ENCODE measurements around the gene CLEC4C.

Gene CLEC4C

GRCh38 chr12:7716381-7716780, 30.8 kb downstream of the CLEC4C start:
- H3K9me3 ChIP-seq (ENCODE audit: control insufficient read depth, insufficient read depth, low read length): no peaks in the 10 kb centered on the region
- H3K36me3 ChIP-seq (ENCODE audit: control insufficient read depth, insufficient read depth, low read length): no peaks in the 10 kb centered on the region
- no peak overlapping the region for H3K9ac ChIP-seq (ENCODE audit: low read depth, low read length)
- H3K4me3 ChIP-seq (ENCODE audit: low read depth, low read length): no peak overlapping the region
- H3K4me1 ChIP-seq (ENCODE audit: control insufficient read depth, insufficient read depth, low read length): peaks cover under 1% of the 10 kb centered on the region
- no peaks in the 10 kb centered on the region for H3K27me3 ChIP-seq (ENCODE audit: control insufficient read depth, insufficient read depth, low read length)

- Histone ChIP-seq H3K4me3 (ENCODE audit: low read depth, low read length) (no peak overlapping the region), H3K9me3 (ENCODE audit: control insufficient read depth, insufficient read depth, low read length) (no peaks in the 10 kb centered on the region), H3K36me3 (ENCODE audit: control insufficient read depth, insufficient read depth, low read length) (no peaks in the 10 kb centered on the region), H3K9ac (ENCODE audit: low read depth, low read length) (no peak overlapping the region), H3K27me3 (ENCODE audit: control insufficient read depth, insufficient read depth, low read length) (no peaks in the 10 kb centered on the region), H3K4me1 (ENCODE audit: control insufficient read depth, insufficient read depth, low read length) (peaks cover 13% of the 10 kb centered on the region)
Measured at GRCh38 chr12:7712841-7713442, 34.2 kb downstream of the CLEC4C start.

DNA sequence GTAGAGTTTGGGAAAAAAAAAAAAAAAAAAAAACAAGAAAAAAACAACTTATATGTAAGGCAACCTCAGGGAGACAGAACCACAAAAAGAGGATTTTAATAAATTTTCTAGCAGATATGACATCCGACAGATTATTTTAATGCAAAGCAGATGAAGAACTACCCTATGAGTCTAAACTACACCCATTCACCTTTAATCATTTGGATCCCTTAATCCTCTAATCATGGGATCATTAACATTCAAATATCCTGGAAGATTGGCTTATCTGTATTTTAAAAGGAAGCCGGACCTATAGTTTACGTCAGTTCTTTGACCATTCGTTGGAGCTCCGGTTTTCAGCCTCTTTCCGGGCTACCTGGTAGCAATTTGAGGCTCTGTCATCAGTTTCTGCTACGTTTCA, 36.0 kb downstream of the CLEC4C start, which contains the start of gene DPPA3:
DPPA3 (plus strand) TSS at position 301 of the 400 bp plus-strand sequence. CDS start 138 bp downstream, outside the sequence.
- Histone ChIP-seq H3K4me3 (ENCODE audit: low read depth, low read length) (no peak within 1 kb of the TSS), H3K27me3 (ENCODE audit: control insufficient read depth, insufficient read depth, low read length) (no peaks in the 10 kb centered on the region), H3K36me3 (ENCODE audit: control insufficient read depth, insufficient read depth, low read length) (no peaks in the 10 kb centered on the region), H3K9me3 (ENCODE audit: control insufficient read depth, insufficient read depth, low read length) (no peaks in the 10 kb centered on the region), H3K4me1 (ENCODE audit: control insufficient read depth, insufficient read depth, low read length) (peaks cover 13% of the 10 kb centered on the region), H3K9ac (ENCODE audit: low read depth, low read length) (no peak within 1 kb of the TSS)

- H3K9ac ChIP-seq (ENCODE audit: low read depth, low read length): no peak overlapping the region
- H3K36me3 ChIP-seq (ENCODE audit: control insufficient read depth, insufficient read depth, low read length): no peaks in the 10 kb centered on the region
- H3K27me3 ChIP-seq (ENCODE audit: control insufficient read depth, insufficient read depth, low read length): no peaks in the 10 kb centered on the region
- H3K9me3 ChIP-seq (ENCODE audit: control insufficient read depth, insufficient read depth, low read length): no peaks in the 10 kb centered on the region
- peaks cover 13% of the 10 kb centered on the region for H3K4me1 ChIP-seq (ENCODE audit: control insufficient read depth, insufficient read depth, low read length)
- H3K4me3 ChIP-seq (ENCODE audit: low read depth, low read length): no peak overlapping the region
Measured at GRCh38 chr12:7709969-7710675, 37.1 kb downstream of the CLEC4C start.

- Histone ChIP-seq H3K27me3 (ENCODE audit: control insufficient read depth, insufficient read depth, low read length) (no peaks in the 10 kb centered on the region), H3K9me3 (ENCODE audit: control insufficient read depth, insufficient read depth, low read length) (no peaks in the 10 kb centered on the region), H3K9ac (ENCODE audit: low read depth, low read length) (no peak overlapping the region), H3K36me3 (ENCODE audit: control insufficient read depth, insufficient read depth, low read length) (no peaks in the 10 kb centered on the region), H3K4me3 (ENCODE audit: low read depth, low read length) (no peak overlapping the region), H3K4me1 (ENCODE audit: control insufficient read depth, insufficient read depth, low read length) (peaks cover 9% of the 10 kb centered on the region)
Measured at GRCh38 chr12:7705846-7706245, 41.3 kb downstream of the CLEC4C start.

DNA sequence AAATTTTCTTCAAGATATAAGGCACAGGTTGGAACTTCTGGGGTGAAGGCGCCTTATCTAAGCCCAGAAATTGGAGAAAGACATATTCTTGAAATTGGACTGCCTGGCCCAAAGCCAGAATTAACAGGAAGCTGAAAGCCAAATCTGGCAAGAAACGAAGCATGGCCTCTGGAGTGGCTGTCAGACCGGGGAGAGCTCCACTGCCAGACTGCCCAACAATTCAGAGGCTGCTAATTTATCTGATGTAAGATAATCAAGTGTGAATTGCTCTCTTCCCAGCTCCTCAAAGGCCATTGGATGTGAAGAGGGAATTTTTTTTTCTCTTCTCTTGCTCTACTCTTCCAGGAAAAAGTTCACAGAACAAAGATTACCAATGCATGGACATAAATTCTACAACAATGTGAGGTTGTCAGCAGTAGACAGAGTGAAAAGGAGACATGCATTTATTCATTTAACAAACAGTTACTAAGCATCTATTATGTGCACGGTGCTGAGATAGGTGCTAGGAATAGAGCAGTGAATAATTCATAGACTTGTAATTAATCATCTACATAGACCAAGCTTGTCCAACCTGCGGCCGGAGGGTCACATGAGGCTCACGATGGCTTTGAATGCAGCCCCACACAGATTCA, 51.5 kb downstream of the CLEC4C start, which contains the start of gene GDF3:
GDF3 (minus strand) TSS at position 210 of the 632 bp plus-strand sequence; CDS start at position 163, 47 bp downstream.
- Histone ChIP-seq H3K9me3 (ENCODE audit: control insufficient read depth, insufficient read depth, low read length) (no peaks in the 10 kb centered on the region), H3K27me3 (ENCODE audit: control insufficient read depth, insufficient read depth, low read length) (no peaks in the 10 kb centered on the region), H3K4me1 (ENCODE audit: control insufficient read depth, insufficient read depth, low read length) (peaks cover 18% of the 10 kb centered on the region), H3K36me3 (ENCODE audit: control insufficient read depth, insufficient read depth, low read length) (no peaks in the 10 kb centered on the region), H3K9ac (ENCODE audit: low read depth, low read length) (peak within 1 kb of the TSS; percentile 18), H3K4me3 (ENCODE audit: low read depth, low read length) (peak within 1 kb of the TSS; percentile 26)

- Histone ChIP-seq H3K9me3 (ENCODE audit: control insufficient read depth, insufficient read depth, low read length) (no peaks in the 10 kb centered on the region), H3K9ac (ENCODE audit: low read depth, low read length) (peak overlapping the region; percentile 18), H3K4me3 (ENCODE audit: low read depth, low read length) (peak overlapping the region; percentile 26), H3K4me1 (ENCODE audit: control insufficient read depth, insufficient read depth, low read length) (peaks cover 18% of the 10 kb centered on the region), H3K36me3 (ENCODE audit: control insufficient read depth, insufficient read depth, low read length) (no peaks in the 10 kb centered on the region), H3K27me3 (ENCODE audit: control insufficient read depth, insufficient read depth, low read length) (no peaks in the 10 kb centered on the region)
Measured at GRCh38 chr12:7695237-7695560, 52.0 kb downstream of the CLEC4C start.

DNA sequence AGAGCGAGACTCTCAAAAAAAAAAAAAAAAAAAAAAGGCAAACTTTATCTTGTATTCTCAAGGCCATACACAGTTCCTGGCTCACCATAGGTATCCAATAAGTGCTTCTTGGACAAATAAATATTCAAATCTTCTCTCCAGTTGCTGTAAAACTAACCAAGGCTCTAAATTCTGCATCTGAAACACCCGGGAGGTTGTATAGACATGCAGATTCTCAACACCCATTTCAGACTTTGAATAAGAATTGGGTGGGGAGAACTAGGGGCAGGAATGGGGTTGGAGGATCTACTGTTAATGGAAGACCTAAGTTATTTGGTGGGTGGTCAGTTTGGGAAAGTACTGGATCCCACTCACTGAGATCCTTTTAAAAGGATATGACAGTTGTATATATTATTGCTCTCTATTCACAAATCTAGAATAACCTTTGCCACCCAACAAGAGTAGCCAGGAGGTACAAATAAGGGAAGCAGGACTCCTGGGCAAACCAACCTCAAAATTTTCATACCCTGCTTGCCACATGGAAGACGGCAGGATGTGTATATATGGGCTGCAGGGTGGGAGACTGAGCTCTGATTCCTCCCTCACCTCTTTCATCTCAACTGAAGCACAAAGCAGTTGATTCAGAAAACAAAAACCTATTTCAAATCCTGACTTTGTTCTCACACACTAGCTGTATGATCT, 52.5 kb downstream of the CLEC4C start:
- no peaks in the 10 kb centered on the region for H3K27me3 ChIP-seq (ENCODE audit: control insufficient read depth, insufficient read depth, low read length)
- H3K4me1 ChIP-seq (ENCODE audit: control insufficient read depth, insufficient read depth, low read length): peaks cover 18% of the 10 kb centered on the region
- H3K9ac ChIP-seq (ENCODE audit: low read depth, low read length): peak overlapping the region; percentile 18
- no peaks in the 10 kb centered on the region for H3K9me3 ChIP-seq (ENCODE audit: control insufficient read depth, insufficient read depth, low read length)
- H3K36me3 ChIP-seq (ENCODE audit: control insufficient read depth, insufficient read depth, low read length): no peaks in the 10 kb centered on the region
- peak overlapping the region; percentile 26 for H3K4me3 ChIP-seq (ENCODE audit: low read depth, low read length)

DNA sequence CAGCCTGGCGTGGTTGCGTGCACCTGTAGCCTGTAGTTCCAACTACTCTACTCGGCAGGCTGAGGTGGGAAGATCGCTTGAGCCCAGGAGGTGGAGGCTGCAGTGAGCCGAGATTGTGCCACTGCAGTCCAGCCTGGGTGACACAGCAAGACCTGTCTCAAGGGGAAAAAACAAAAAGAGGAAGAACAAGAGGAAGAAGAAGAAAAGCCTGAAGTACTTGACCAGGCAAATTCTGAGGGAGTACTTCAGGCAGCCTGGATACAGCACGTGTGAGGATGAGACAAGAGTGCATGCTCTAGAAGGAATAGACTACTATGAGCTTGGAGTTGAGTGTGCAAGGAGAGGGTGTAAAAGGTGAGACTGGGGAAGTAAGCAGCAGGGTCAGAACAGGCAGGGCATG, 53.4 kb downstream of the CLEC4C start:
- no peaks in the 10 kb centered on the region for H3K27me3 ChIP-seq (ENCODE audit: control insufficient read depth, insufficient read depth, low read length)
- H3K9ac ChIP-seq (ENCODE audit: low read depth, low read length): no peak overlapping the region
- no peaks in the 10 kb centered on the region for H3K36me3 ChIP-seq (ENCODE audit: control insufficient read depth, insufficient read depth, low read length)
- peaks cover 18% of the 10 kb centered on the region for H3K4me1 ChIP-seq (ENCODE audit: control insufficient read depth, insufficient read depth, low read length)
- H3K4me3 ChIP-seq (ENCODE audit: low read depth, low read length): no peak overlapping the region
- H3K9me3 ChIP-seq (ENCODE audit: control insufficient read depth, insufficient read depth, low read length): no peaks in the 10 kb centered on the region

- Histone ChIP-seq H3K9ac (ENCODE audit: low read depth, low read length) (no peak overlapping the region), H3K27me3 (ENCODE audit: control insufficient read depth, insufficient read depth, low read length) (no peaks in the 10 kb centered on the region), H3K4me3 (ENCODE audit: low read depth, low read length) (no peak overlapping the region), H3K36me3 (ENCODE audit: control insufficient read depth, insufficient read depth, low read length) (no peaks in the 10 kb centered on the region), H3K4me1 (ENCODE audit: control insufficient read depth, insufficient read depth, low read length) (peaks cover 5% of the 10 kb centered on the region), H3K9me3 (ENCODE audit: control insufficient read depth, insufficient read depth, low read length) (no peaks in the 10 kb centered on the region)
Measured at GRCh38 chr12:7681535-7681934, 65.6 kb downstream of the CLEC4C start.
